ENCODE results near the gene ZNF785.

Gene ZNF785

DNA sequence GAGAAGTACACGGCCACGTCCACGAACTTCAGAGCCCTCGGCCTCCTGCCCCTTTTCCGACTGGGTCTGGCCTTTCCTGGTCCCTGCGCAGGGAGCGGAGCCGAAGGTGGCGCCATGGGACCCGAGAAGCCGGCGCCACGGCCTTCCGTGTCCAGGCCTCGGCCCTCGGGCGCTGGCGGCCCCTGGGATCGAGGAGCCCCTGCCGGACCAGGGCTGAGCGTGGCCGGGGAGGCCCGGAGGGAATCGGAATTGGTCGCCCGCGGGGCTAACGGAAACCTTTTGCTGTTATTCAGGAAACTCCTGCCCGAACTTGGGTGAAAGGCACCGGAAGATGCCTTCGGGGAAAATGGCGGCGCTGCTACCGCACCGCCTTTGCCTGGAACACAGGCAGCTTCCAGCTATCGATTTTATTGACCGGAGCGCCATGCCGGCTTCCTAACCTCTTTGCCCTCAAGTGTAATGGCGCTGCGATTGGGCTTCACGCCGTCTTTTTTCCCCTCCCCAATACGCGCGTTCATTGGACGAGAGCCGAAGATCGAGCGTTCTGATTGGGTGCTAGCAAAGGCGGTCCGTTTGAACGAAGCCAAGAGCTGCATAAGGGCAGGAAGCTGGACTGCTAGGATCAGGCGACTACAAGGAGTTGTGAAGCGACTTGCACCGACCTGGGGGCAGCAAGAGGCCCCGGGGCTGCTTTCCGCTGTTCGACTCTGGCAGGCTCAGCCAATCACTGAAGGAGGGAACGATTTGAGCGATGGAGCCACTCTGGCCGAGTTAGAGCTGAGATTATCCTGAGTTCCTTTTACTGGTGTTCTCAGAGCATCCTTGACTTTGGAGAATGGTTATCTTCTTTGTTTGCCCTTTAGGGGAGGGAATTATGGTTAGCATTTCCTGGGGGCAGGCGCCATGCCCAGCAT lies 24.7 kb upstream of the ZNF785 start, which contains the start of gene ZNF689:
TSS of gene ZNF689 (minus strand) at position 464 of the 914 bp plus-strand sequence. CDS start at position 116, 348 bp downstream.
- peak within 1 kb of the TSS; percentile 88 to 89 for H3K4me3 ChIP-seq (replicated peaks in 1 of 2; ENCODE audit: low read depth in 2 of 2, low read length in 2 of 2)
- DNase-seq (ENCODE audit: low read depth in 2 of 2) = peak; percentile 98
- TF ChIP-seq, protein P1, sequence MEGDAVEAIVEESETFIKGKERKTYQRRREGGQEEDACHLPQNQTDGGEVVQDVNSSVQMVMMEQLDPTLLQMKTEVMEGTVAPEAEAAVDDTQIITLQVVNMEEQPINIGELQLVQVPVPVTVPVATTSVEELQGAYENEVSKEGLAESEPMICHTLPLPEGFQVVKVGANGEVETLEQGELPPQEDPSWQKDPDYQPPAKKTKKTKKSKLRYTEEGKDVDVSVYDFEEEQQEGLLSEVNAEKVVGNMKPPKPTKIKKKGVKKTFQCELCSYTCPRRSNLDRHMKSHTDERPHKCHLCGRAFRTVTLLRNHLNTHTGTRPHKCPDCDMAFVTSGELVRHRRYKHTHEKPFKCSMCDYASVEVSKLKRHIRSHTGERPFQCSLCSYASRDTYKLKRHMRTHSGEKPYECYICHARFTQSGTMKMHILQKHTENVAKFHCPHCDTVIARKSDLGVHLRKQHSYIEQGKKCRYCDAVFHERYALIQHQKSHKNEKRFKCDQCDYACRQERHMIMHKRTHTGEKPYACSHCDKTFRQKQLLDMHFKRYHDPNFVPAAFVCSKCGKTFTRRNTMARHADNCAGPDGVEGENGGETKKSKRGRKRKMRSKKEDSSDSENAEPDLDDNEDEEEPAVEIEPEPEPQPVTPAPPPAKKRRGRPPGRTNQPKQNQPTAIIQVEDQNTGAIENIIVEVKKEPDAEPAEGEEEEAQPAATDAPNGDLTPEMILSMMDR (IDR thresholded peaks at IDR 0.05; ENCODE audit: low read depth, low read length) = no peak

DNA sequence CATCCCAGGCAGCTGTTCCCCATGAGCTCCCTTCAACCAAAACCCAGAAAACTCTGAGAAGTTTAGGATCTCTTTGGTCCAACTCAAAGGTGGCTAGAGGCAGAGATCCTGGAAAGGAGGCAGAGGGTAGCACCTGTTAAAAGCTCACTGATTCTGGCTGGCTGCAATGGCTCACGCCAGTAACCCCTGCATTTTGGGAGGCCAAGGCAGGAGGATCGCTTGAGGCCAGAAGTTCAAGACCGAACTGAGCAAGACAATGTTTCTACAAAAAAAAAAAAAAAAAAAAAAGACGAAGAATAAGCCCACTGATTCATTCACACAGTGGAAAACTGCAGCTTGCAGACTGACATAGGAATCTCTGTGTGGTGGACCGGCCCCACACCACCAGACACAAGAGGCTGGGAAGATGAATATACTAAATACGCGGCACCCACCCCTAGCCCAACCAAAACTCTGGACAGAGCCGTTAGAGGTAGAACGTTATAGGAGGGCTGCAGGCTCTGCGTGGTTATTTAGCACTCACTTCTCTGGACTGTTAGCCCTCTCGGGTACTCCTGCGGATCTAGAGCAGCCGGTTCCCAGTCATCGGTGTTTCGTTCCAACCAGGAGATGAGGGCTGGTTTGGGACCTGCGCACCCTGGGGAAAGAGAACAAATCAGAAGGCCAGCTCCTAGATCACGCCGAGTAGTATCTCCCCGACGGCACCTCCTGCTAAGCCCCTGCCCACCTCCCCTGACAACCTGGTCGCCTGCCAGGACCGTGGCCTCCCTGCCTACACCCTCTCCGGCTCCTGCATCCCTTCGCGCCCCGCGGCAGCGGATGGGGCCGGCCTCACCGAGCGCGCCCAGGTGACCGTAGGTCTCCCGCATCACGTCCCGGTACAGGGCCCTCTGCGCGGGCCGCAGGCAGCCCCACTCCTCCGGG lies 23.8 kb upstream of the ZNF785 start:
- peak; percentile 42 to 54 for DNase-seq (ENCODE audit: low read depth in 2 of 2)
- peak overlapping the region; percentile 88 to 89 for H3K4me3 ChIP-seq (replicated peaks in 1 of 2; ENCODE audit: low read depth in 2 of 2, low read length in 2 of 2)
- TF ChIP-seq, protein P1 (IDR thresholded peaks at IDR 0.05; ENCODE audit: low read depth, low read length) = no peak

- no peak overlapping the region for H3K4me3 ChIP-seq (replicated peaks in 1 of 2; ENCODE audit: low read depth in 2 of 2, low read length in 2 of 2)
- TF ChIP-seq, protein P1 (IDR thresholded peaks at IDR 0.05; ENCODE audit: low read depth, low read length) = no peak
- DNase-seq (ENCODE audit: low read depth in 2 of 2) = no peak
These were observed 20.5 kb upstream of the ZNF785 start for GRCh38 chr16:30606004-30606403.

DNA sequence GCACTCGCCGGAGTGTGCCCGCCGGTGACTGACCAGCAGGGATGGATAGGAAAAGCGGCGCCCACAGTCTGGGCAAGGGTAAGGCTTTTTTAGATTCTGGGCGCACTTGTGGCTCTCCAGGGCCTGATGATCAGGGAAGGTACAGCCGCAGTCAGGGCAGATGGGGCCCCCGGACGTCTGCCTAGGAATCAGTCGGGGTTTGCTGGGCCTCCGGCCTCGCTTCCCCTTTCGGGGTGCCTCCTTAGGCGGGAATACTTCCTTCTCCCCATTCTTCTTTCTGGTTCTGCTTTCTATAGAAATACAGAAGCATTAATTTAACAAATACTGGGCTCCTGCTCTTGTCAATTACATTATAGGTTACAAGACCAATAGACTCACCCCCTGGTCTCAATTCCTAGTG lies 19.7 kb upstream of the ZNF785 start:
- TF ChIP-seq, protein P1 (IDR thresholded peaks at IDR 0.05; ENCODE audit: low read depth, low read length) = no peak
- no peak overlapping the region for H3K4me3 ChIP-seq (replicated peaks in 1 of 2; ENCODE audit: low read depth in 2 of 2, low read length in 2 of 2)
- DNase-seq (ENCODE audit: low read depth in 2 of 2) = no peak

GRCh38 chr16:30604316-30604947 lies 18.9 kb upstream of the ZNF785 start:
- DNase-seq (ENCODE audit: low read depth in 2 of 2) = no peak
- no peak overlapping the region for H3K4me3 ChIP-seq (replicated peaks in 1 of 2; ENCODE audit: low read depth in 2 of 2, low read length in 2 of 2)
- TF ChIP-seq, protein P1 (IDR thresholded peaks at IDR 0.05; ENCODE audit: low read depth, low read length) = no peak

DNA sequence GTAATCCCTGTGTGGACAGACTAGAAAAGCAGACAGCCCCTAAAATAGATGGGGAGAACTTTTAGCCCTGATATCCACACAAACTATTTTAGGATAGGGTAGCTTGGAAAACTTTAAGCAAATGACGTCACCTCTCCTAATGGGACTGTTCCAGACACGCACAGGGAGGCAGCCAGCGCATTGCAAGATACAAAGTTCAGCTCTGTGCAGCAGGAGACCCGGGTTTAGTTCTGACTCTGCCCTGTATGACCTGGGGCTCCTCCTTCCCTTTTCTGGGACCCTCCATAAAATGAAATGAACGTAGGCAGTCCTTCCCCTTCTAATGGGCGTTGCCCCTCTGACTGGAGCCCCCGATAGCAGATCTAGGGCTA lies 18.4 kb upstream of the ZNF785 start:
- DNase-seq (ENCODE audit: low read depth in 2 of 2) = no peak
- TF ChIP-seq, protein P1 (IDR thresholded peaks at IDR 0.05; ENCODE audit: low read depth, low read length) = no peak
- no peak overlapping the region for H3K4me3 ChIP-seq (replicated peaks in 1 of 2; ENCODE audit: low read depth in 2 of 2, low read length in 2 of 2)
